Measurements from ENCODE around the gene KCNH2. TPM values are rescaled to one million over a fixed set of nuclear protein-coding genes. Genes with fewer than 3 reads are reported as not detected.

Gene KCNH2
- total and polyA plus RNA-seq, 4 donors: 0.23 to 2.4 (median 0.64) TPM

DNA sequence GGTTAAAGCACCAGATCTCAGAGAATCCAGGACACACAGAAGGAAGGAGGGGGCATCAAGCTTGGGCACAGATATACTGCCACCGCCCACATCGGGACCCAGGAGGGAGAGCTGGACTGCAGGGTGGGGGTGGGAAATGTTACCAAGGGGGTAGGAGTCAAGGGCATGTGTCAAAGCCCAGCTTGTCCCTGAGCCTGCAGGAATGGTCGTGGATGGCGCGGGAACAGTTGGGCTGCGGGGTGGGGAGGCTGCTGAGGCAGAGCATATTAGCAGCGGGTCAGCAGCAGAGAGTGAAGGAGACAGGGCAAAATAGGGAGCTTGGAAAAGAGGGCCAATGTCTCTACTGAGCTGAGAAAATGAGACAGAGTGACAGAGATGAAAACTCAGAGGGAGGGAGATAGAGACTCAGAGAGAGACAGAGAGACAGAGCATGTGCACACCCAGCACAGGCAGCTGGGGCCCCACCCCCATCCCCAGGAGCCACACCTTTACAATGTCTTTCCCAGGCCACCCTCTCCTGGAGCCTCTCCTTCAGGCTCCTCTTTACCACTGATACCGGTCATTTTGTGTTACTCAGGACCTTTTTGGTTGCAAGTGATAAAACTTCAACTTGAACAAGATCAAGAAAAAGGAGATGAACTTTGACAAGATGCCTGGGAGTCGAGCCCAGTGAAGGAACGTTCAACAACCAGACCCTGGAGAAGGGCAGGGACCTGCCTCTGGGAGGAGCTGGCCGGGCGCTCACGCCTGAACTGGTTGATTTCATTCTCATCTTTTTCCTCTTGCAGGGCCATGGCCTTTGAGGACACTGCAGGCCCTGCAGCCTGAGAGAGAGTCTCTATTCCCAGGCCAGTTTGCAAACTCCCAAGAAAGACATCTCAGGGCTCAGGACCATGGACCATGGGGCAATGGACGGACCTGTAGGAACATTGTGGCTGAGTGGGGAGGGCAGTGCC lies 75.8 kb downstream of the KCNH2 start:
- WGBS, 2 donors: 82 to 89% methylated on average over 14 of the region's 14 CpGs
- intact Hi-C loops (cut with DNase I): no loop called here
- H3K27ac ChIP-seq (ENCODE audit: low read depth in 1 of 2, low read length in 2 of 2): no peak overlapping the region
- H3K36me3 ChIP-seq (ENCODE audit: control insufficient read depth in 1 of 2, insufficient read depth in 2 of 2, low read length in 1 of 2): no peaks in the 10 kb centered on the region
- DNase-seq (no peak), ATAC-seq (ENCODE audit: low FRiP score) (no peak)
- H3K4me3 ChIP-seq (ENCODE audit: low read length in 2 of 2): no peak overlapping the region
- no peaks in the 10 kb centered on the region for H3K9me3 ChIP-seq (ENCODE audit: control insufficient read depth, low read length)
- no peaks in the 10 kb centered on the region for H3K27me3 ChIP-seq (ENCODE audit: control insufficient read depth in 1 of 2, insufficient read depth in 2 of 2, low read length in 1 of 2)
- peaks cover 0 to 3% of the 10 kb centered on the region in 2 donors for H3K4me1 ChIP-seq (ENCODE audit: control insufficient read depth in 1 of 2, insufficient read depth in 2 of 2, low read length in 2 of 2)

GRCh38 chr7:150901160-150902035 lies 76.7 kb downstream of the KCNH2 start:
- no peak overlapping the region for H3K4me3 ChIP-seq (ENCODE audit: low read length in 2 of 2)
- H3K36me3 ChIP-seq (ENCODE audit: control insufficient read depth in 1 of 2, insufficient read depth in 2 of 2, low read length in 1 of 2): no peaks in the 10 kb centered on the region
- intact Hi-C loops (cut with DNase I): no loop called here
- no peak overlapping the region for H3K27ac ChIP-seq (ENCODE audit: low read depth in 1 of 2, low read length in 2 of 2)
- no peaks in the 10 kb centered on the region for H3K9me3 ChIP-seq (ENCODE audit: control insufficient read depth, low read length)
- 72 to 75% methylated on average over 15 of the region's 15 CpGs for WGBS, 2 donors
- H3K4me1 ChIP-seq (ENCODE audit: control insufficient read depth in 1 of 2, insufficient read depth in 2 of 2, low read length in 2 of 2): peaks cover 0 to 3% of the 10 kb centered on the region in 2 donors
- DNase-seq (no peak), ATAC-seq (ENCODE audit: low FRiP score) (no peak)
- H3K27me3 ChIP-seq (ENCODE audit: control insufficient read depth in 1 of 2, insufficient read depth in 2 of 2, low read length in 1 of 2): no peaks in the 10 kb centered on the region

GRCh38 chr7:150900675-150901074 lies 77.4 kb downstream of the KCNH2 start:
- Histone ChIP-seq H3K4me1 (ENCODE audit: control insufficient read depth in 1 of 2, insufficient read depth in 2 of 2, low read length in 2 of 2) (peaks cover 0 to 3% of the 10 kb centered on the region in 2 donors), H3K36me3 (ENCODE audit: control insufficient read depth in 1 of 2, insufficient read depth in 2 of 2, low read length in 1 of 2) (no peaks in the 10 kb centered on the region), H3K27me3 (ENCODE audit: control insufficient read depth in 1 of 2, insufficient read depth in 2 of 2, low read length in 1 of 2) (no peaks in the 10 kb centered on the region), H3K4me3 (ENCODE audit: low read length in 2 of 2) (no peak overlapping the region), H3K9me3 (ENCODE audit: control insufficient read depth, low read length) (no peaks in the 10 kb centered on the region), H3K27ac (ENCODE audit: low read depth in 1 of 2, low read length in 2 of 2) (no peak overlapping the region)
- DNase-seq: no peak
- intact Hi-C loops (cut with DNase I): no loop called here
- ATAC-seq (ENCODE audit: low FRiP score): no peak
- 90 to 94% methylated on average over 8 of the region's 8 CpGs for WGBS, 2 donors

DNA sequence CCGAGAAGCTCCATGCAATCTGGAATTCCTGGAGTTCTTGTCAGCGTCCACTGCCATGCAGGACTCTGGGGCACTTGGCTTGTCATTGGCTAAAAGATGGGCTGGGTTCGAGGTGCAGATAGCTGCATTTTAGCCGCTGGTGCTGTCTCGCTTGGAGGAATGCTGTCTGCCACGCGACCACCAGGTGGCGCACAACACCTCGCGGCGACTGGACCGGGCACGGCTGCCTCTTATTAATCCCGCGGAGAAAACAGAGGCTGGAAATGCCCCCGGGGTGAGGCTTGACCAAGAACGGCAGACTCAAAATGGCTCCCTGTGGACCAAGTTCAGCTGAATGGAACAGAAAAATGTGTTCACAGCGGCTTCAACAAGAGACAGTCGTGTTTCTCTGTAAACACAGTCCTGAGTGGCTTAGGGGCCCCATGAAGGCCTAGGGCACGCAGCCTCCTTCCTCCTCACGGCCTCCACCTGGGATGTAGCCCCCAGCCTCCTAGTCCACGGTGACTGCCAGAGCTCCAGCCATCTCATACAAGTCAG lies 79.6 kb downstream of the KCNH2 start:
- Histone ChIP-seq H3K27me3 (ENCODE audit: control insufficient read depth in 1 of 2, insufficient read depth in 2 of 2, low read length in 1 of 2) (no peaks in the 10 kb centered on the region), H3K27ac (ENCODE audit: low read depth in 1 of 2, low read length in 2 of 2) (no peak overlapping the region), H3K4me1 (ENCODE audit: control insufficient read depth in 1 of 2, insufficient read depth in 2 of 2, low read length in 2 of 2) (no peaks in the 10 kb centered on the region), H3K9me3 (ENCODE audit: control insufficient read depth, low read length) (no peaks in the 10 kb centered on the region), H3K36me3 (ENCODE audit: control insufficient read depth in 1 of 2, insufficient read depth in 2 of 2, low read length in 1 of 2) (no peaks in the 10 kb centered on the region), H3K4me3 (ENCODE audit: low read length in 2 of 2) (no peak overlapping the region)
- intact Hi-C loops (cut with DNase I): loop anchor here (1.0 to 5.0 kb wide), 5 partner anchors 89 to 214 kb away; no protein-coding TSS in a partner anchor
- ATAC-seq (ENCODE audit: low FRiP score) (peak; percentile 84), DNase-seq (peak; percentile 79 to 94)
- WGBS, 2 donors: 12% methylated on average over 22 of the region's 22 CpGs

- Histone ChIP-seq H3K4me1 (ENCODE audit: control insufficient read depth in 1 of 2, insufficient read depth in 2 of 2, low read length in 2 of 2) (no peaks in the 10 kb centered on the region), H3K27ac (ENCODE audit: low read depth in 1 of 2, low read length in 2 of 2) (no peak overlapping the region), H3K36me3 (ENCODE audit: control insufficient read depth in 1 of 2, insufficient read depth in 2 of 2, low read length in 1 of 2) (no peaks in the 10 kb centered on the region), H3K27me3 (ENCODE audit: control insufficient read depth in 1 of 2, insufficient read depth in 2 of 2, low read length in 1 of 2) (no peaks in the 10 kb centered on the region), H3K9me3 (ENCODE audit: control insufficient read depth, low read length) (no peaks in the 10 kb centered on the region), H3K4me3 (ENCODE audit: low read length in 2 of 2) (no peak overlapping the region)
- ATAC-seq (ENCODE audit: low FRiP score) (no peak), DNase-seq (no peak)
- intact Hi-C loops (cut with DNase I): loop anchor here (1.0 to 5.0 kb wide), 5 partner anchors 90 to 215 kb away; no protein-coding TSS in a partner anchor
- WGBS, 2 donors: 54% methylated on average over 22 of the region's 22 CpGs
Measured at GRCh38 chr7:150897502-150898474, 80.3 kb downstream of the KCNH2 start.

DNA sequence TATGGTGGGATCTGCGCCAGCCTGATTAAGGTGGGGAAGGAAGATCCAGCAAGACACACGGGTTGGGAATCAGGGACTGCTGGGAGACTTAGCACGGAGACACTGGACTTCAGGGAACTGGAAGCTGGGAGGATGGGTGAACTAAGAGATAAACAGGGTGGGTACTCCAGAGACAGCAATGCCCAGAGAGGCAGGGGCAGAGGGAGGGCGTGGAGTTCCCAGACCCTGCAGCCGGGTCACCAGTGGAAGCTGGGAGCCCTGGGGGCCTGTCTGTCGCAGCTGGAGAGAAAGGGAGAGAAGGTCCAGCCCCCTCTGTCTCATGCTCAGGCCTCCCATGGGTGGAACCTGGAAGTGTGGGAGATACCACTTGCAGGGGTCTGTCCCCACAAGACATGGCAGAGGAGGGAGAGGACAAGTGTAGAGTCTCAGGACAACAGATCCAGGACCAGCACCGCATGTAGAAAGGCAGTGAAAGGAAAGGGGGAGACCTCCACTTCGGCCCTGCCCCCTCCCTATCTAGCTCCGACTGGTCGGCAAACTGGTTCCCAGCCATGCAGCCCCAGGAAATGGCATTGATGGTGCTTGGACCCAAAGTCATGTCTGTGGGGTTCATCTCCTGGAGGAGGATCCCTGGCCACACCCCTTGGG lies 81.4 kb downstream of the KCNH2 start:
- WGBS, 2 donors: 60 to 64% methylated on average over 9 to 10 of the region's 10 CpGs
- Histone ChIP-seq H3K27me3 (ENCODE audit: control insufficient read depth in 1 of 2, insufficient read depth in 2 of 2, low read length in 1 of 2) (no peaks in the 10 kb centered on the region), H3K36me3 (ENCODE audit: control insufficient read depth in 1 of 2, insufficient read depth in 2 of 2, low read length in 1 of 2) (no peaks in the 10 kb centered on the region), H3K4me3 (ENCODE audit: low read length in 2 of 2) (no peak overlapping the region), H3K9me3 (ENCODE audit: control insufficient read depth, low read length) (no peaks in the 10 kb centered on the region), H3K4me1 (ENCODE audit: control insufficient read depth in 1 of 2, insufficient read depth in 2 of 2, low read length in 2 of 2) (no peaks in the 10 kb centered on the region), H3K27ac (ENCODE audit: low read depth in 1 of 2, low read length in 2 of 2) (no peak overlapping the region)
- intact Hi-C loops (cut with DNase I): loop anchor here (5.0 kb wide), 4 partner anchors 91 to 216 kb away; no protein-coding TSS in a partner anchor
- ATAC-seq (ENCODE audit: low FRiP score) (no peak), DNase-seq (no peak)

DNA sequence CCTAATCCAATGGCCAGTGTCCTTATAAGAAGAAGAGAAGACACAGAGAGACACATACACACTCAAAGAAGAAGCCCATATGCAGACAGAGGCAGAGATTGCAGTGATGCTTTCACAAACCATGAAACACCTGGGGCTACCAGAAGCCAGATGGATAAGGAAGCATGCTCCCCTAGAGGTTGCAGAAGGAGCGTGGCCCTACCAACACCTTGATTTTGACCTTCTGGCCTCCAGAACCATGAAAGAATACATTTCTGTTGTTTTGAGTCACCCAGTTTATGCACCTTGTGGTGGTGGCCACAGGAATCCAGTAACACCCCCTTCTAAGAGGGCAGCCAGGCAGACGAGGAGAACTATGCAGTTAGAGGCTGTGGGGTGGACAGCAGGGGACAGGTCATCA lies 82.3 kb downstream of the KCNH2 start:
- no peaks in the 10 kb centered on the region for H3K9me3 ChIP-seq (ENCODE audit: control insufficient read depth, low read length)
- no peaks in the 10 kb centered on the region for H3K4me1 ChIP-seq (ENCODE audit: control insufficient read depth in 1 of 2, insufficient read depth in 2 of 2, low read length in 2 of 2)
- DNase-seq (no peak), ATAC-seq (ENCODE audit: low FRiP score) (no peak)
- WGBS, 2 donors: 51 to 62% methylated on average over 2 of the region's 2 CpGs
- no peaks in the 10 kb centered on the region for H3K27me3 ChIP-seq (ENCODE audit: control insufficient read depth in 1 of 2, insufficient read depth in 2 of 2, low read length in 1 of 2)
- intact Hi-C loops (cut with DNase I): loop anchor here (5.0 kb wide), 4 partner anchors 91 to 216 kb away; no protein-coding TSS in a partner anchor
- H3K36me3 ChIP-seq (ENCODE audit: control insufficient read depth in 1 of 2, insufficient read depth in 2 of 2, low read length in 1 of 2): no peaks in the 10 kb centered on the region
- no peak overlapping the region for H3K4me3 ChIP-seq (ENCODE audit: low read length in 2 of 2)
- H3K27ac ChIP-seq (ENCODE audit: low read depth in 1 of 2, low read length in 2 of 2): no peak overlapping the region
